Heart right ventricle (tissue), 16 donors: ENCODE data around the gene RAPSN. TPM values are rescaled to one million over a fixed set of nuclear protein-coding genes. Genes with fewer than 3 reads are reported as not detected.

Experiments used
- ATAC-seq, 8 donors: fragments of 200-7000 bp; cut with Tn5 transposase; one replicate each; pipeline ENCODE4 v1.9.1; 2020; ENCODE audit warnings: mild to moderate bottlenecking in 8 of 8, moderate library complexity in 8 of 8, moderate number of reproducible peaks in 1 of 8
- DNase-seq, 2 donors: peaks; one replicate each; pipeline ENCODE4 v3.0.0-alpha.2; 2020
- H3K27ac ChIP-seq, 10 donors: fragments of 200-600 bp; sonication (generic) in 2 of 10; one replicate each; pipeline versions ENCODE4 v1.5.0 to v1.8.0; 2020 to 2022; ENCODE audit warnings: mild to moderate bottlenecking in 3 of 10
- H3K27me3 ChIP-seq, 7 donors: fragments of 200-600 bp; one replicate each; pipeline ENCODE4 v1.8.0; 2021 to 2022; ENCODE audit warnings: mild to moderate bottlenecking in 2 of 7
- H3K36me3 ChIP-seq, 9 donors: fragments of 200-600 bp; sonication (generic) in 1 of 9; one replicate each; pipeline versions ENCODE4 v1.5.0 to v1.8.0; 2020 to 2022; ENCODE audit warnings: mild to moderate bottlenecking in 2 of 9
- H3K4me1 ChIP-seq, 9 donors: fragments of 200-600 bp; sonication (generic) in 1 of 9; one replicate each; pipeline versions ENCODE4 v1.5.0 to v1.8.0; 2020 to 2022; ENCODE audit warnings: mild to moderate bottlenecking in 4 of 9
- H3K4me3 ChIP-seq, 10 donors: fragments of 200-600 bp; sonication (generic) in 2 of 10; one replicate each; pipeline versions ENCODE4 v1.5.0 to v1.8.0; 2020 to 2022; ENCODE audit warnings: mild to moderate bottlenecking in 7 of 10, moderate library complexity in 2 of 10
- H3K9me3 ChIP-seq, 11 donors: fragments of 200-600 bp in 10 of 11; sonication (generic) in 2 of 11; one replicate each; pipeline versions ENCODE4 v1.5.0 to v1.8.0; 2013 to 2022; ENCODE audit warnings: mild to moderate bottlenecking in 2 of 11, control low read depth in 1 of 11, moderate library complexity in 1 of 11
- CTCF ChIP-seq, 9 donors: fragments of 200-600 bp; sonication (generic) in 2 of 9; IDR thresholded peaks; one replicate each; pipeline versions ENCODE4 v1.5.0 to v1.8.0; 2021 to 2022; ENCODE audit warnings: antibody characterized with exemption in 9 of 9, mild to moderate bottlenecking in 5 of 9, moderate library complexity in 1 of 9
- WGBS, 2 donors: extraction: QIAGEN DNeasy Blood & Tissue Kit; methylation state at CpG; one replicate each; pipeline ENCODE4 v1.1.7; 2013; ENCODE audit warnings: inconsistent platforms in 1 of 2; 5-methylcytosine and 5-hydroxymethylcytosine counted together
- intact Hi-C, 10 donors: fragments of 100-400 bp; cut with DNase I; formaldehyde crosslinking; loops; one replicate each; pipeline versions ENCODE4 v1.11.1 to v1.14.2; 2022
- polyA plus RNA-seq, 2 donors: library from polyadenylated mRNA; stranded (reverse); fragments of 200-250 nt; gene quantifications; one replicate each; pipeline ENCODE4 v1.2.3, GENCODE V29; 2013
- total RNA-seq, 10 donors: library from RNA; stranded (reverse); fragmentation: NEBNext Ultra II Directional in 3 of 10; extraction: Animal tissue kit (Norgen Biotek cat#: 25700) in 3 of 10; gene quantifications; one replicate each; pipeline versions ENCODE4 v1.2.1 to v1.2.4, GENCODE V29; 2021 to 2023
- donor health status: Arrhythmogenic right ventricular cardiomyopathy.
- donor health status: ischemic (EF 13 %, LVEDD 7.1; RV severe dilation, severe dysfunction).
- donor health status: healthy with polysubstance abuse.
- donor health status: DM: no; HTN: yes; CAD: no.
- donor health status: DM: no; HTN: no; CAD: no.
- donor health status: ischemic (EF 25% LVEDD 6.9; RV normal size, moderate dysfunction).
- donor health status: ischemic (EF 25% LVEDD 5.7; RV mildly dilated, moderate dysfunction).
- donor health status: healthy.
- donor health status: DM: yes; HTN: yes; CAD: no.
- donor health status: Ischemic cardiomyopathy.
- donor health status: ischemic (EF 35%, LVEDD 5.7; RV mildly dilated, moderate dysfunction).
- donor health status: nonischemic (EF 11% LVEDD 7.7; RV severe dilation, severe dysfunction).
- donor health status: DM: yes; HTN: yes; CAD: no.
- donor health status: PGD.
- donor health status: ischemic (EF 29% LVEDD 5.4; RV normal size, mild dysfunction).
- donor health status: nonischemic (EF 23%, LVEDD 6.1; RV moderate dilation, normal function).

RAPSN gene
- total and polyA plus RNA-seq, 12 donors: 0.33 to 10.2 (median 4.0) TPM

- 70 to 74% methylated on average over 4 of the region's 4 CpGs for WGBS, 2 donors
These were observed 46.3 kb upstream of the RAPSN start for GRCh38 chr11:47495011-47495855.

GRCh38 chr11:47489395-47489755 lies 40.4 kb upstream of the RAPSN start:
- intact Hi-C loops: loop anchor here in 2 of 10 donors (5.0 to 10.0 kb wide), 2 partner anchors 45 to 48 kb away; no protein-coding TSS in a partner anchor
- Histone ChIP-seq H3K9me3 (no peaks in the 10 kb centered on the region), H3K27ac (peak overlapping the region in 1 of 10 donors; percentile 45), H3K36me3 (peaks cover 0 to 71% (median 31%) of the 10 kb centered on the region in 9 donors), H3K4me1 (peaks cover 0 to 34% (median 18%) of the 10 kb centered on the region in 9 donors), H3K27me3 (no peaks in the 10 kb centered on the region), H3K4me3 (no peak overlapping the region)
- ATAC-seq (no peak), DNase-seq (no peak)
- no peak for TF ChIP-seq CTCF (IDR thresholded peaks at IDR 0.05)
- 86 to 89% methylated on average over 2 of the region's 2 CpGs for WGBS, 2 donors

More at GRCh38 chr11:47495011-47495855, 46.3 kb upstream of the RAPSN start:
- no peaks in the 10 kb centered on the region for H3K27me3 ChIP-seq
- intact Hi-C loops: loop anchor here in 3 of 10 donors (10.0 kb wide), 2 partner anchors 60 to 120 kb away; partner anchors contain the start of gene CELF1 (in 2 of the 3)
- H3K9me3 ChIP-seq: no peaks in the 10 kb centered on the region
- no peak overlapping the region for H3K27ac ChIP-seq
- peaks cover 0 to 62% (median 5%) of the 10 kb centered on the region in 9 donors for H3K36me3 ChIP-seq
- ATAC-seq (no peak), DNase-seq (no peak)
- TF ChIP-seq CTCF (IDR thresholded peaks at IDR 0.05): no peak
- H3K4me3 ChIP-seq: no peak overlapping the region
- H3K4me1 ChIP-seq: peaks cover 11 to 72% (median 56%) of the 10 kb centered on the region in 9 donors

- Histone ChIP-seq H3K27me3 (no peaks in the 10 kb centered on the region), H3K27ac (peak overlapping the region in 1 of 10 donors; percentile 45), H3K9me3 (no peaks in the 10 kb centered on the region), H3K4me3 (no peak overlapping the region), H3K36me3 (peaks cover 0 to 71% (median 35%) of the 10 kb centered on the region in 9 donors), H3K4me1 (peaks cover 0 to 33% (median 17%) of the 10 kb centered on the region in 9 donors)
- 57 to 65% methylated on average over 6 of the region's 6 CpGs for WGBS, 2 donors
- TF ChIP-seq CTCF (IDR thresholded peaks at IDR 0.05): no peak
- DNase-seq (no peak), ATAC-seq (peak in 1 of 8 donors; percentile 32)
- intact Hi-C loops: loop anchor here in 2 of 10 donors (5.0 to 10.0 kb wide), 2 partner anchors 46 to 48 kb away; no protein-coding TSS in a partner anchor
These were observed 39.9 kb upstream of the RAPSN start for GRCh38 chr11:47488674-47489394.

- no peak for TF ChIP-seq CTCF (IDR thresholded peaks at IDR 0.05)
- H3K27ac ChIP-seq: peak overlapping the region in 1 of 10 donors; percentile 45
- DNase-seq (no peak), ATAC-seq (peak in 1 of 8 donors; percentile 21)
- intact Hi-C loops: loop anchor here in 2 of 10 donors (5.0 to 10.0 kb wide), 2 partner anchors 47 to 49 kb away; no protein-coding TSS in a partner anchor
- peaks cover 0 to 72% (median 39%) of the 10 kb centered on the region in 9 donors for H3K36me3 ChIP-seq
- H3K4me1 ChIP-seq: peaks cover 0 to 33% (median 20%) of the 10 kb centered on the region in 9 donors
- no peak overlapping the region for H3K4me3 ChIP-seq
- WGBS, 2 donors: 75 to 79% methylated on average over 3 of the region's 3 CpGs
- no peaks in the 10 kb centered on the region for H3K27me3 ChIP-seq
- no peaks in the 10 kb centered on the region for H3K9me3 ChIP-seq
These were observed 39.2 kb upstream of the RAPSN start for GRCh38 chr11:47488111-47488510.
